DOHH2 (cell line): Measurements from ENCODE around the gene C1S.

Source experiments
- H3F3A ChIP-seq: fragments of 200-600 bp; sonication (generic), shearing (Covaris generic); 2 replicates; pipeline ENCODE4 v1.6.0; 2016; ENCODE audit warnings: antibody characterized with exemption, mild to moderate bottlenecking; ENCODE audit not compliant: control insufficient read depth, insufficient read depth
- H3K27ac ChIP-seq: fragments of 200-600 bp; sonication (generic); 2 replicates; pipeline ENCODE4 v1.5.1; 2014; ENCODE audit warnings: low read depth, mild to moderate bottlenecking, low read length, moderate library complexity
- H3K27me3 ChIP-seq: fragments of 200-600 bp; sonication (generic); 2 replicates; pipeline ENCODE4 v1.6.1; 2014; ENCODE audit warnings: mild to moderate bottlenecking, low read length, mixed read lengths; ENCODE audit not compliant: control insufficient read depth
- H3K36me3 ChIP-seq: fragments of 200-600 bp; sonication (generic); 2 replicates; pipeline ENCODE4 v1.6.1; 2014; ENCODE audit warnings: mild to moderate bottlenecking, low read length, moderate library complexity, mixed read lengths; ENCODE audit not compliant: control insufficient read depth
- H3K4me1 ChIP-seq: fragments of 200-600 bp; sonication (generic); 2 replicates; pipeline ENCODE4 v1.6.1; 2014; ENCODE audit warnings: mild to moderate bottlenecking, low read length, mixed read lengths; ENCODE audit not compliant: control insufficient read depth
- H3K4me2 ChIP-seq: fragments of 200-600 bp; sonication (generic); 2 replicates; pipeline ENCODE4 v1.6.0; 2014; ENCODE audit warnings: mild to moderate bottlenecking, low read length, moderate library complexity
- H3K4me3 ChIP-seq: fragments of 200-600 bp; sonication (generic); 2 replicates; pipeline ENCODE4 v1.5.1; 2014; ENCODE audit warnings: mild to moderate bottlenecking, low read length, mixed read lengths
- H3K79me2 ChIP-seq: fragments of 200-600 bp; sonication (generic); 2 replicates; pipeline ENCODE4 v1.6.1; 2014; ENCODE audit warnings: mild to moderate bottlenecking, low read length, mixed read lengths; ENCODE audit not compliant: control insufficient read depth
- H3K9me2 ChIP-seq: fragments of 200-600 bp; sonication (generic); replicated peaks from 2 replicates; pipeline ENCODE4 v1.6.1; 2014; ENCODE audit warnings: mild to moderate bottlenecking, low read length, mixed read lengths; ENCODE audit not compliant: control insufficient read depth
- H3K9me3 ChIP-seq: fragments of 200-600 bp; sonication (generic); 2 replicates; pipeline ENCODE4 v1.6.1; 2014; ENCODE audit warnings: antibody characterized with exemption, low read length, mixed read lengths; ENCODE audit not compliant: control insufficient read depth, insufficient read depth
- H4K20me1 ChIP-seq: fragments of 200-600 bp; sonication (generic); 2 replicates; pipeline ENCODE4 v1.6.0; 2014; ENCODE audit warnings: low read depth, mild to moderate bottlenecking, antibody characterized with exemption, low read length, moderate library complexity; ENCODE audit not compliant: control insufficient read depth, insufficient read depth
- EZH2phosphoT487 ChIP-seq: fragments of 200-600 bp; sonication (generic); IDR thresholded peaks from 2 replicates; pipeline ENCODE4 v1.6.1; 2017; ENCODE audit warnings: borderline replicate concordance, mild to moderate bottlenecking, antibody characterized with exemption, low read length, moderate library complexity, mixed read lengths
- TF ChIP-seq, protein P1 (sequence below): fragments of 200-600 bp; sonication (generic); IDR thresholded peaks from one replicate; pipeline ENCODE4 v1.5.1; 2014; ENCODE audit warnings: antibody characterized with exemption, mild to moderate bottlenecking, low read depth, low read length; ENCODE audit not compliant: poor library complexity, severe bottlenecking

Gene C1S

DNA sequence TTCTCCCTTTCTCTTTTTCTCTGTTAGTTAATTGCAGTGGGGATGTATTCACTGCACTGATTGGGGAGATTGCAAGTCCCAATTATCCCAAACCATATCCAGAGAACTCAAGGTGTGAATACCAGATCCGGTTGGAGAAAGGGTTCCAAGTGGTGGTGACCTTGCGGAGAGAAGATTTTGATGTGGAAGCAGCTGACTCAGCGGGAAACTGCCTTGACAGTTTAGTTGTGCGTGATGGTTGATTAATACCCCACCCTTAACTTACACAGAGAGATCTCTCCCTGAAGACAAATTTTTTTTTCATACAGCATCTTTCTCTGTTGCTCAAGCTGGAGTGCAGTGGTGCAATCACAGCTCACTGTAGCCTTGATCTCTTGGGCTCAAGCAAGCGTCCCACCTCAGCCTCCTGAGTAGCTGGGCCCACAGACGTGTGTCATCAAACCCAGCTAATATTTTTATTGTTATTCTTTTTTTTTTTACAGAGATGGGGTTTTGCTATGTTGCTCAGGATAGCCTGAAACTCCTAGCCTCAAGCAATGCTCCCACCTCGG is 4.6 kb downstream of the C1S start:
- H3K36me3 ChIP-seq, result no peaks in the 10 kb centered on the region
- no peaks in the 10 kb centered on the region for H3K79me2 ChIP-seq
- no peak overlapping the region for H3K27ac ChIP-seq
- no peaks in the 10 kb centered on the region for H3K4me1 ChIP-seq
- H3K9me2 ChIP-seq, result no peaks in the 10 kb centered on the region
- no peak overlapping the region for H3K4me3 ChIP-seq
- H3K9me3 ChIP-seq, result no peaks in the 10 kb centered on the region
- H3K4me2 ChIP-seq, result no peak overlapping the region
- H3F3A ChIP-seq, result no peaks in the 10 kb centered on the region
- no peaks in the 10 kb centered on the region for H4K20me1 ChIP-seq
- no peak for TF ChIP-seq EZH2phosphoT487
- TF ChIP-seq, protein P1, sequence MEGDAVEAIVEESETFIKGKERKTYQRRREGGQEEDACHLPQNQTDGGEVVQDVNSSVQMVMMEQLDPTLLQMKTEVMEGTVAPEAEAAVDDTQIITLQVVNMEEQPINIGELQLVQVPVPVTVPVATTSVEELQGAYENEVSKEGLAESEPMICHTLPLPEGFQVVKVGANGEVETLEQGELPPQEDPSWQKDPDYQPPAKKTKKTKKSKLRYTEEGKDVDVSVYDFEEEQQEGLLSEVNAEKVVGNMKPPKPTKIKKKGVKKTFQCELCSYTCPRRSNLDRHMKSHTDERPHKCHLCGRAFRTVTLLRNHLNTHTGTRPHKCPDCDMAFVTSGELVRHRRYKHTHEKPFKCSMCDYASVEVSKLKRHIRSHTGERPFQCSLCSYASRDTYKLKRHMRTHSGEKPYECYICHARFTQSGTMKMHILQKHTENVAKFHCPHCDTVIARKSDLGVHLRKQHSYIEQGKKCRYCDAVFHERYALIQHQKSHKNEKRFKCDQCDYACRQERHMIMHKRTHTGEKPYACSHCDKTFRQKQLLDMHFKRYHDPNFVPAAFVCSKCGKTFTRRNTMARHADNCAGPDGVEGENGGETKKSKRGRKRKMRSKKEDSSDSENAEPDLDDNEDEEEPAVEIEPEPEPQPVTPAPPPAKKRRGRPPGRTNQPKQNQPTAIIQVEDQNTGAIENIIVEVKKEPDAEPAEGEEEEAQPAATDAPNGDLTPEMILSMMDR, result no peak
- H3K27me3 ChIP-seq, result peaks cover 44% of the 10 kb centered on the region

DNA sequence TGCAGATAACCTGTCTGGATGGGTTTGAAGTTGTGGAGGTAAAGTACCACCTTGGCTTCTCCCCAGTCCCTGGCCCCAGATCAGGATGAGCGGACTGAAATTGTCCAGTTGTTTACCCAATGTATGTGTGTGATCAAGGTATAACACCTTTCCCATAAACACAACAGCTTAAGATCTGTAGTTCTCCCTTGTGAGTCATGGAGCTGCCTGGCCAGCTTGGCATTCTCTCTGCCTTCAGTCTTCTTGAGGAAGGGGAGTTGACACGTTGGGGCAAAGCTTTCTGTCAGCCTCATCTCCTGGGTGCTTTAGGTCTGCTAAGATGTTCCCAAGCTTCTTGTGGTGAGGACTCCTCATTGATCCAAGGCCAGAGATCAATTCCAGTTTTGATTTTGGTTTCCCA is 6.1 kb downstream of the C1S start:
- Histone ChIP-seq H3K36me3 (no peaks in the 10 kb centered on the region), H3K9me3 (no peaks in the 10 kb centered on the region), H3K4me2 (no peak overlapping the region), H3K27ac (no peak overlapping the region), H3K79me2 (no peaks in the 10 kb centered on the region), H4K20me1 (no peaks in the 10 kb centered on the region), H3K4me3 (no peak overlapping the region), H3K9me2 (no peaks in the 10 kb centered on the region), H3F3A (no peaks in the 10 kb centered on the region), H3K27me3 (peaks cover 44% of the 10 kb centered on the region), H3K4me1 (no peaks in the 10 kb centered on the region)
- TF ChIP-seq, protein P1, result no peak
- no peak for TF ChIP-seq EZH2phosphoT487

DNA sequence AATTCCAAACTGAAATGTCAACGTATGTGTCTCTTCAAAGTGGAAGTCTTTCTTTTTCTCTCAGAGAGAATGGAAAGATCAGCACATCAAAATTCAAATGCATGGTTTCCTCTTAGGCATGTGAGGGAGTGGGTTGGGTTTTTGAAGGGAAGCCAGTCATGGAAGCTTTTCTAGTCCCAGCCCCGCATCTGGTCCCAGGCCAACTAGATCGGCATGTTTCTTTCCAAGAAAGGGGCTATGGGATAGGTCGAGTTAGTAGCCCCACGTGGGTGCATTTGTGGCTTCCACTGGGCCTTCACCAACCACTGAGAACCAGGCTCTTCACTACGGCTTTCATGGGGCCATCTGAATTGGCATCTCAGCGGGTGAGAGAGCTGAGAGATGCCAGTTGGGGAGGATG is 6.6 kb downstream of the C1S start:
- no peaks in the 10 kb centered on the region for H3K4me1 ChIP-seq
- no peak overlapping the region for H3K4me2 ChIP-seq
- H3K79me2 ChIP-seq, result no peaks in the 10 kb centered on the region
- H3K27me3 ChIP-seq, result peaks cover 46% of the 10 kb centered on the region
- H3K4me3 ChIP-seq, result no peak overlapping the region
- no peak overlapping the region for H3K27ac ChIP-seq
- TF ChIP-seq EZH2phosphoT487, result no peak
- TF ChIP-seq, protein P1, result no peak
- H3K9me3 ChIP-seq, result no peaks in the 10 kb centered on the region
- no peaks in the 10 kb centered on the region for H3K9me2 ChIP-seq
- no peaks in the 10 kb centered on the region for H3K36me3 ChIP-seq
- no peaks in the 10 kb centered on the region for H4K20me1 ChIP-seq
- no peaks in the 10 kb centered on the region for H3F3A ChIP-seq
